Dermis blood vessel endothelial cell (primary cell): ENCODE measurements around the gene ATG16L2. TPM values are rescaled to one million over a fixed set of nuclear protein-coding genes. Genes with fewer than 3 reads are reported as not detected.
"Not testable (repeated sequence)": the region's sequence is repeated elsewhere in the genome, so short reads cannot be mapped to it uniquely, and the experiment has no call there.

Experiments
- DNase-seq: peaks from one replicate; pipeline ENCODE4 v3.0.0; 2010
- total RNA-seq: library from RNA; depleted of rRNA; stranded (reverse); fragments of >200 nt; gene quantifications from 2 replicates; pipeline ENCODE4 v1.2.3, GENCODE V29; 2014

ATG16L2 gene
- total RNA-seq, 1 donor from 2014 or later, result 22.1 TPM

DNA sequence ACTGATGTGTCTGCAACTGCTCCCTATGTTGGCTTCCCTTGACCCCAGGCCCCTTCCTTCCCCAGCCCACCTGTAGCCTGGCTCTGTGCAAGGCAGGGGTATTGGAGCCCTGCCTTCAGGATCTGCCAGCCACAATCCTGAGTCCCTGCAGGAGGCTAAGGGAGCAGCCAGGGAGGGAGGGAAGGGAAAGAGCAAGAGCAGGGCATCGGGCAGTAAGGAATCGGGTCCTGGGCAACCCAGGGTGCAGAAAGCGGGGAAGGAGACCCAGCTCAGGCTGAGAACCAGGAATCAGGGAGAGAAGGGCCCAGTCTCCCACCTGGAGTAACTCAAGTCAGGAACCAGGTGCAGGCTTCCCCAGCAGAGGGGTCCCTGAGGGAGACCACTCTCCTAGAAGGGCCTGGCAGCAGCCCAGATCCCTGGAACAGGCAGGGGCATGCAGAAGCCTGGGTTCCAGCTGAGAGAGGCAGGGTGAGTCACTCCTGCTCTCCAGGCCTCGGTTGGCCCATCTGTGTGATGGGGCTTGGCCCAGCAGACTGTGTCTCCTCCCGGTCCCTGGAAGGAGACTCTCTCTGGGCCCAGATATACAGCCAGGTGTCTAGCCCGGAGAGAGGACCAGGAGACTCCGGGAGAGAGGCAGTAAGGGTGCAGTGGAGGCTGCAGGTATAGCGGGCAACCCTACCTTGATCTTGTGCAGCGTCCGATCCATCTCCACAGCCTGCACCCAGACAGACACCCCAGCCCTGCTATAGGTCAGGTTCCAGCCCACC, 33.7 kb upstream of the ATG16L2 start:
- no peak for DNase-seq

DNA sequence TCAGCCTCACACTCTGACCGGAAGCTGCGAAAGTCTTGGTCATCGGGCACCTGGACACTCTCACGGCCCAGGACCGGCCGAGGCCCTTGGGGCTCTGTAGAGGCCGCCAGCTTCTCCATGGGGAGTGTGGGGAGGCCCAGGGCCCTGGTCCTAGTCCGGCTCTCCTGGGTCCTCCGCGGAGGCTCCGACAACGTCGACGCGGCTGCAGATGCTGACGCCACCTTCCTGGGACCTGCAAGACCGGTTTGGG, 33.2 kb upstream of the ATG16L2 start:
- DNase-seq, result no peak

DNA sequence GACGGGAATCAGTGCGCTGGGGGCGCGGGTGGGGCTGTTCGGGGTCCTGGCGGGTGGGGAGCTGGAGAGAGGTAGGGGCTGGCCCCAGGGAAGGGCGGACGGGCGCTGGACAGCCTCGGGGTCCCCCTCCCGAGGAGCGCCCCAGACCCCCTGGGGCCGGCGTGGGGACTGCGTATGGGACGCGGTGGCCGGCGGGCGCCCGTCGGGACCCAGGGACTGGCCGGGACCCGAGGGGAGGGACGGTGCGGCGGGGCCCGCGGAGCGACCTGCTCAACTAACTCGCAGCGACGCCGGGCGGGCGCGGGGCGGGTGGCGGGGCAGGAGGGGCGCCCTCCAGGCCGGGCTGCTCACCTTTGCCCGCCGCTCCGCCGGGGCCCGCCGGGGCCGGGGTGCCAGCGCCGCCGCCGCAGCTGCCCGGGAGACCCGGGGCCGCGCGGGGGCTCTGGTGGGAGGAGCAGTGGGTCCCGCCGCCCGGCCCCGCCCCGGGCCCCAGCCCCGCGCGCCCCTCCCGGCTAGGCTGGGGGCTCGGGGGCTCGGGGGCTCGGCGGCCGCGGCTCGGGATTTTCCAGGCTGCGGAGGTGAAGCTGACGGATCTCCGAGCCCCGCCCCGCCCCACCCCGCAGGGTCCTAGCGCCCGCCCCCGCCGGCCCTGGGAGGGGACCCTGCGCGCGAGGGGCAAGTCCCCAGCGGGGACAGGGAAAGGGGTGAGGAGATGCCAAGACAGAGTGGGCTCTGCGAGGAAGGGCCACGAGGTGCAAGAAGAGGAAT, 32.7 kb upstream of the ATG16L2 start:
- peak; percentile 32 for DNase-seq

DNA sequence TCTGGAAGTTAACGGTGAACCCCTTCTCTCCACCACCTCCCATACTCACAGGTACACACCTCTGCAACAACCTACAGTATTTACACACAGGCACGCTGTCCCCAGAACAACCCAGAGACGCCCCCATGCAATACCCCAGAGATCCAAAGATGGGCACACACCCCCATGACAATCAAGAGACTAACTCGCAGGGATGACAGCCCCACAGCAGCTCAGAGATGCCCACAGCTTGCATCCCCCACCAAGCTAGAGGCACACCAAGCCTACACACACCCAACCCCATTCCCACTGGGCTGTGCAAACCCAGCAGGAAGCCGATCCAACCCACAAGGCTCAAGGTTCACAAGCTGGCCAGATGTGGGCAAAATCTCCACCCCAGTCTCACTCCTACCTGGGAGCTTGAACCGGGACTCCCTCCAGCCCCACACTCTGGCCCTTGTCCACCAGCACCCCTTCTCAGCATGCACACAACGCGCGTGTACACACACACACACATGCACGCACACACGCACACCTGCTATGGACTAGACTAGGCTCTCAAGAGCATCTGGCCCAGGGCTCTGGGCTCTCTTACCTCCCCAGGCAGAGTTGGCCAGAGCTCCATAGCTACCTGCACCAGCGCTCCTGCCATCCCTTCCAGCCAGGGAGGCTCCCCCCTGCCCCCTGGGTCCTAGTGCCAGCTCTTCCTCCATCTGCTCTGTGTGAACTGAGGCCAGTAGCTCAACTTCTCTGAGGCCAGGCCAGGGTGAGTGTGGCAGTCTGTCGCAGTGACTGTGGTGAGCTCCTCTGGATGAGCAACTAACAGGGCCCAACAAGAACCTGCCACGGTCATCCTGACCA, 31.9 kb upstream of the ATG16L2 start:
- no peak for DNase-seq

DNA sequence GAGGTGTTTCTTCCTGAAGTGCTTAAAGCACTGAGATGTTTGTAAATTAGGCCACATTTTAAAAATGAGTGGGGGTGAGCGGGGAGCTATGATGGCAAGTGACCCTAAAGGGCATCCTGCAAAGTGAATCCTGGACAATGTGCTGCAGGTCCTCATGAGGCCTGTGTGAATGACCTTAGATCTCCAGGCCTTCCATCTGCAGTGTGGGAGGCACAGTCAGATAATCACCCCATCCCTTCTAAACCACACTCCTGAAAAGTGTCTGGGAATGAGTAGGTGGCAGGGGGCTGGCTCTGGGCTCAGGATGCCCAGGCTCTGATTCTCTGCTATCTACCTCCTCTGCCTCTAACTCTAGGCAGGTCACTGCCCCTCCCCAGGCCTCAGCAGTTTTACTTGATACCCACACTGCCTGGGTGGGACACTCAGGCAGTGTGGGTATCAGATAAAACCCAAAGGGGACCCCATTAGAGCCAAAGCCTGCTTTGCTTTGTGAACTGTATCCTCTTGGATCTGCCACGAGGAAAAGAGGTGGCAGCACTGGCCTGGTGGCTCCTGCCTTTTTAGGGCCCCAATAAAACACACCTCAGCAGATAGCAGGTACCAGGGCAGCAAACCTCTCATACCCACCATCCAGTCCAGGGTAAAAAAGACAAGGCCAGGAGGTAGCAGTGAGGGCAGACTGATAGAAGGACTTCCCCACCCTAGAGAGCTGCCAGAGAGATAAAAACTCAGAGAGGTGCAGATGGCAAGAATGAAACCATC, 30.9 kb upstream of the ATG16L2 start:
- DNase-seq, result no peak

- no peak for DNase-seq
These were observed 29.5 kb upstream of the ATG16L2 start for GRCh38 chr11:72784662-72785061.

DNA sequence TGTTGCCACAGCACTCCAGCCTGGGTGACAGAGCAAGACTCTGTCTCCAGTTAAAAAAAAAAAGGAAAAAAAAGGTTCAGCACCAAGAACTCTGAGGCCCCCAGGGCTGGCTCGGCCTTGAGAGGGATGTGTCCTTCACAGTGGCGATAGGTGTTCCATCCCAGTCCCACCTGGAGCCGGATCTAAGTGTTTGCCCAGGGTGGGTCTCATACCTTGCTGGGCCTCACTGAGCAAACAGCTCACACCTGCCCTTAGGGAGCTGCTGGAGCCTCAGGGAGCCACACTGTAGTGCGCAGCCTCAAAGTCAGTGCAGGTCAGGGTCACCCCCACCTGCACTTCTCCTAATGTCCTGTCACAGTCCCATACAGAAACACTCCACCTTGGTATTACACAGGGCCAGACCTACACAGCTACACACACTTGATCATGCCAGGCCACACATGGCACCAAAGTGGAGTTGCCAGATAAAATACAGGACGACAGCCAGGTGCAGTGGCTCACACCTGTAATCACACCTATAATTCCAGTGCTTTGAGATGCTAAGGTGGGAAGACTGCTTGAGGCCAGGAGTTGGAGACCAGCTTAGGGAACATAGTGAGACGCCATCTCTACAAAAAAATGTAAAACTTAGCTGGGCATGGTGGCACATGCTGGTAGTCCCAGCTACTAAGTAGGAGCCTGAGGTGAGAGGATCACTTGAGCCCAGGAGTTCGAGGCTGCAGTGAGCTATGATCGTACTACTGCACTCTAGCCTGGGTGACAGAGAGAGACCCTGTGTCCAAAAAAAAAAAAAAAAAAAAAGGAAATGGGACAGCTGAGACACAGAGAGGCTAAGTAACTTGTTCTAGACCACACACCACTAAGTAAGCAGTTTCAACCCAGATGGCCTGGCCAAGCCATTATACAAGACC, 27.7 kb upstream of the ATG16L2 start:
- DNase-seq, result no peak

DNA sequence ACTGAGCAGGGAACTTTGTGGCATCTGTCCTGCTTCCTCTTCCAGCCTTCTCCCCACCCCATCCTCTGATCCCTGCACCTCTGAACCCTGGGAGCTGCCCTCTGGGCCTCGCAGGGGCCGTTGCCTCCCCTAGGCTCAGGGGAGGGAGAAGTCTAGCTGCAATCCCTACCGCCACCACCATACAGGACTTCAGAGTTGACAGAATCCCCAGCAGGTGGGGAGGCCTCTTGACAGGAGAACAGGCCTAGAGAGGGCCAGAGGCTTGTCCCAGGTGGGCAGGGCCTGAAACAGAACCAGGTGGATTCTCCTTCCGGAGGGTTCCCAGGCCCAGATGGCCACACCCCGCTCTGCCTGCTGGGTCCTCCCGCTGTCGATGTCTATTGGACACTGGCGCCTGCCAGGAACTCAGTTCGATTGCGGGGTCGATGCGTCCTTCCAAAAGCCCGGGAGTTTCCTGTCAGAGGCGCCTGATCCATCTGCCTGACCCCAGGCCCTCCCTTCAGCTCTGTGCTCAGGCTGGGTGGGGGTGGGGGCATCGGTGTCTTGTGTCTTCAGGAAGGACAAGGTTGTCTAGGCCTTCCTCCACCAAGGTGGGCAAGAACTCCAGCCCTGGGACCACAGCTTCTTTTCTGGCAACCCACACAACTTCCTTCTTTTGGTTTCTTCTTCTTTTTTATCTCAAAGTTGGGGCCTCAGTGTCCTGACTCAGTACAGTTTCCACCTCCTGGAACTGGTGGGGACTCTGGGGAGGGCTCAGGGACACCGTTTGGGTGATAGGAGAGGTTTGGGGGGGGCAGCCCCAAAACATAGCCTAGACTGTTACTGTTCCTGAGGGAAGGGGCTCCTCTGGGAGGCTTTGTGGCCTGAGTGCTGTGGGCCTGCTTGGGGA, 26.8 kb upstream of the ATG16L2 start:
- no peak for DNase-seq

- DNase-seq, result no peak
These were observed 26.0 kb upstream of the ATG16L2 start for GRCh38 chr11:72788241-72788640.

- no peak for DNase-seq
These were observed 24.6 kb upstream of the ATG16L2 start for GRCh38 chr11:72789493-72790131.

GRCh38 chr11:72791228-72791627, 23.0 kb upstream of the ATG16L2 start:
- DNase-seq, result not testable (repeated sequence)

DNA sequence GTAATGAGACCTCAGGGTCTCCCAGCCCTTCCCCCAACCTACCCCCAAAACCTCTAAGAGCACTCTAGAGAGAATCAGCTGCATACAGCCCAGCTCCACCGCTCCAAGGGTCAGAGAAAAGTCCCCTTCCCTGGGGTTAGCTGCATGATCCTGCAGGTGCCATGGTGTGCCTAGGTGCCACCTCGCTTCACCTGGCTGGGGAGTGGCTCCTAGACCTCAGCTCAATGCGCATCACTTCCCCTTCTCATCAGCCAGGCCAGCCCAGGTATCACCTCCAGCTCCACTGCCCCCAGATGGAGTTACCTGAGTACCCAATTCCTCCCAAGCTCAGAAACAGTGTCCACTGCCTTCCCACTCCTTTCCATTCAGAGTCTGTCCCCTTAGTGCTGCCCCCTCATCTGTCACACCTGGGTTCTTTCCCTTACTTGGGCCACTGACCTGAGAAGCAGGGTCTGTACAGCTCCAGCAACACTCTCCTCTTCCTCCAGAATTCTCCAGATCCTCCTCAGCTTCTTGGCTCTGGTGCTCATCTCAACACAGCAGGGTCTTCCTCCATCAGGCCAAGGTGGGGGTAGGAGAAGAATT, 21.7 kb upstream of the ATG16L2 start:
- DNase-seq, result no peak

- DNase-seq, result no peak
These were observed 21.2 kb upstream of the ATG16L2 start for GRCh38 chr11:72793076-72793424.

GRCh38 chr11:72793425-72794367, 20.5 kb upstream of the ATG16L2 start, which contains the start of gene STARD10:
Gene STARD10 (minus strand): TSS chr11:72794047. CDS start chr11:72781181, 12,866 bp downstream.
- peak; percentile 96 for DNase-seq

- DNase-seq, result no peak
These were observed 15.8 kb upstream of the ATG16L2 start for GRCh38 chr11:72798361-72798760.

DNA sequence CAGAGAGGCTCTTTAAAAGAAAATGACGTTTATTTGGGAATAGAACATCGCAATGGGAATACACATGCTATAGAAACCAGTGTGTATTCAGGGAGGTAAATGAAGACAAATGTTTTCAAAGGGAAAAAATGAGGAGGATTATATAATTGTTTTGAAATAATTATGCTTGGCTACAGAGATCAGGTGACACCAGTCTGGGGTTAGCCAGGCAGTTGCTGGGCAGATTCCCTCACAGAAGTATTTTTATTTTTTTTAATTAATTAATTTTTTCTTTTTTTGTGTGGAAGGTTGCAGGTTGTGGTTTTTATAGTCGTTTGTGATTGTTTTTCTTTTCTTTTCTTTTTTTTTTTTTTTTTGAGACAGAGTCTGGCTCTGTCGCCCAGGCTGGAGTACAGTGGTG, 14.8 kb upstream of the ATG16L2 start:
- DNase-seq, result no peak

GRCh38 chr11:72802822-72803221, 11.4 kb upstream of the ATG16L2 start:
- DNase-seq, result no peak

GRCh38 chr11:72805216-72805615, 9.0 kb upstream of the ATG16L2 start:
- DNase-seq, result no peak
